Midbrain (tissue), 1 donor: ENCODE results near the gene IQSEC1.
"Not testable (repeated sequence)": the region's sequence is repeated elsewhere in the genome, so short reads cannot be mapped to it uniquely, and the experiment has no call there.

Experiments used
- DNase-seq: peaks from one replicate; lab custom pipeline; 2025; lab: John Stamatoyannopoulos, UW

Gene IQSEC1

GRCh38 chr3:12893247-12893646 is 180.0 kb downstream of the IQSEC1 start:
- DNase-seq, result no peak

- DNase-seq, result no peak
Measured at GRCh38 chr3:12892840-12893189, 180.4 kb downstream of the IQSEC1 start.

- peak; percentile 60 for DNase-seq
Measured at GRCh38 chr3:12891985-12892839, 181.0 kb downstream of the IQSEC1 start.

GRCh38 chr3:12891391-12891984 is 181.7 kb downstream of the IQSEC1 start:
- DNase-seq, result no peak

GRCh38 chr3:12890610-12891390 is 182.4 kb downstream of the IQSEC1 start:
- DNase-seq, result no peak

- no peak for DNase-seq
Measured at GRCh38 chr3:12886736-12887135, 186.5 kb downstream of the IQSEC1 start.

- no peak for DNase-seq
Measured at GRCh38 chr3:12886106-12886679, 187.0 kb downstream of the IQSEC1 start.

- no peak for DNase-seq
Measured at GRCh38 chr3:12885583-12885930, 187.7 kb downstream of the IQSEC1 start.

GRCh38 chr3:12884790-12885582 is 188.2 kb downstream of the IQSEC1 start:
- DNase-seq, result no peak

GRCh38 chr3:12884186-12884680 is 189.0 kb downstream of the IQSEC1 start:
- peak; percentile 66 for DNase-seq

- no peak for DNase-seq
Measured at GRCh38 chr3:12882336-12883310, 190.6 kb downstream of the IQSEC1 start.

GRCh38 chr3:12881858-12882257 is 191.4 kb downstream of the IQSEC1 start:
- not testable (repeated sequence) for DNase-seq

GRCh38 chr3:12879191-12879815 is 193.9 kb downstream of the IQSEC1 start:
- peak; percentile 75 for DNase-seq

GRCh38 chr3:12878758-12879157 is 194.5 kb downstream of the IQSEC1 start:
- not testable (repeated sequence) for DNase-seq

GRCh38 chr3:12878141-12878574 is 195.1 kb downstream of the IQSEC1 start:
- no peak for DNase-seq

GRCh38 chr3:12877040-12877439 is 196.2 kb downstream of the IQSEC1 start:
- no peak for DNase-seq

- no peak for DNase-seq
Measured at GRCh38 chr3:12875857-12876836, 197.1 kb downstream of the IQSEC1 start.

- DNase-seq, result no peak
Measured at GRCh38 chr3:12871404-12871983, 201.7 kb downstream of the IQSEC1 start.
